ENCODE results near the gene UCN2.
"Not testable (repeated sequence)": the region's sequence is repeated elsewhere in the genome, so short reads cannot be mapped to it uniquely, and the experiment has no call there.

The UCN2 gene

GRCh38 chr3:48532271-48532976 is 31.2 kb downstream of the UCN2 start:
- DNase-seq: no peak

GRCh38 chr3:48530701-48531100 is 32.9 kb downstream of the UCN2 start:
- not testable (repeated sequence) for DNase-seq

- DNase-seq: no peak
These were observed 34.8 kb downstream of the UCN2 start for GRCh38 chr3:48528754-48529153.

GRCh38 chr3:48528048-48528447 is 35.5 kb downstream of the UCN2 start:
- DNase-seq: no peak

- no peak for DNase-seq
These were observed 38.6 kb downstream of the UCN2 start for GRCh38 chr3:48524970-48525369.

- DNase-seq: no peak
These were observed 41.9 kb downstream of the UCN2 start for GRCh38 chr3:48521635-48522034.

GRCh38 chr3:48519277-48519643 is 44.3 kb downstream of the UCN2 start:
- no peak for DNase-seq

GRCh38 chr3:48518638-48519276 is 44.8 kb downstream of the UCN2 start:
- no peak for DNase-seq

- no peak for DNase-seq
These were observed 45.5 kb downstream of the UCN2 start for GRCh38 chr3:48518069-48518468.

GRCh38 chr3:48516571-48516970 is 47.0 kb downstream of the UCN2 start:
- DNase-seq: no peak

- no peak for DNase-seq
These were observed 49.0 kb downstream of the UCN2 start for GRCh38 chr3:48514431-48515227.
